MM.1S (cell line): ENCODE results near the gene FGD4.

Source experiments
- DNase-seq: peaks from one replicate; pipeline ENCODE4 v3.0.0-alpha.2; 2015
- H2AFZ ChIP-seq: fragments of 300-600 bp; sonication (generic); 2 replicates; pipeline ENCODE4 v1.6.0; 2016; ENCODE audit warnings: antibody characterized with exemption, low read length
- H3F3A ChIP-seq: fragments of 300-600 bp; sonication (generic); 2 replicates; pipeline ENCODE4 v1.6.1; 2016; ENCODE audit warnings: mild to moderate bottlenecking, antibody characterized with exemption, low read length, moderate library complexity, mixed read lengths; ENCODE audit not compliant: insufficient read depth
- H3K27ac ChIP-seq: fragments of 300-600 bp; sonication (generic); 2 replicates; pipeline ENCODE4 v1.5.1; 2016; ENCODE audit warnings: mild to moderate bottlenecking, low read length
- H3K27me3 ChIP-seq: fragments of 300-600 bp; sonication (generic); replicated peaks from 2 replicates; pipeline ENCODE4 v1.6.0; 2016; ENCODE audit warnings: low read length; ENCODE audit not compliant: insufficient read depth
- H3K36me3 ChIP-seq: fragments of 300-600 bp; sonication (generic); replicated peaks from 2 replicates; pipeline ENCODE4 v1.6.1; 2016; ENCODE audit warnings: mild to moderate bottlenecking, low read length, mixed read lengths; ENCODE audit not compliant: insufficient read depth
- H3K4me1 ChIP-seq: fragments of 300-600 bp; sonication (generic); 2 replicates; pipeline ENCODE4 v1.6.1; 2016; ENCODE audit warnings: low read length, mixed read lengths
- H3K4me2 ChIP-seq: fragments of 300-600 bp; sonication (generic); 2 replicates; pipeline ENCODE4 v1.6.0; 2016; ENCODE audit warnings: low read depth, low read length
- H3K4me3 ChIP-seq: fragments of 300-600 bp; sonication (generic); 2 replicates; pipeline ENCODE4 v1.5.1; 2016; ENCODE audit warnings: low read length, mixed read lengths
- H3K79me2 ChIP-seq: fragments of 300-600 bp; sonication (generic); 2 replicates; pipeline ENCODE4 v1.6.1; 2016; ENCODE audit warnings: mixed run types, low read length, mixed read lengths
- H3K9ac ChIP-seq: fragments of 300-600 bp; sonication (generic); 2 replicates; pipeline ENCODE4 v1.6.1; 2016; ENCODE audit warnings: low read length, mixed read lengths
- H3K9me2 ChIP-seq: fragments of 300-600 bp; sonication (generic); replicated peaks from 2 replicates; pipeline ENCODE4 v1.6.1; 2016; ENCODE audit warnings: mild to moderate bottlenecking, low read length, mixed read lengths; ENCODE audit not compliant: insufficient read depth
- H3K9me3 ChIP-seq: fragments of 300-600 bp; sonication (generic); replicated peaks from 2 replicates; pipeline ENCODE4 v1.6.1; 2016; ENCODE audit warnings: mild to moderate bottlenecking, low read length, mixed read lengths; ENCODE audit not compliant: insufficient read depth
- H4K20me1 ChIP-seq: fragments of 300-600 bp; sonication (generic); 2 replicates; pipeline ENCODE4 v1.6.1; 2016; ENCODE audit warnings: mild to moderate bottlenecking, low read length, moderate library complexity, mixed read lengths; ENCODE audit not compliant: insufficient read depth
- EZH2 ChIP-seq: fragments of 300-600 bp; sonication (generic); optimal IDR thresholded peaks from 2 replicates; pipeline ENCODE3; 2017; ENCODE audit warnings: low read depth, mild to moderate bottlenecking, antibody characterized with exemption, low read length, mixed read lengths
- EZH2phosphoT487 ChIP-seq: fragments of 300-600 bp; sonication (generic); IDR thresholded peaks from 2 replicates; pipeline ENCODE4 v1.6.1; 2018; ENCODE audit warnings: antibody characterized with exemption, low read length
- TF ChIP-seq, protein P1 (sequence below): fragments of 300-600 bp; sonication (generic); IDR thresholded peaks from 2 replicates; pipeline ENCODE4 v1.5.1; 2016; ENCODE audit warnings: antibody characterized with exemption, low read length, mixed read lengths

FGD4 gene

GRCh38 chr12:32650508-32650907 lies 251.2 kb downstream of the FGD4 start:
- H4K20me1 ChIP-seq: no peaks in the 10 kb centered on the region
- no peaks in the 10 kb centered on the region for H3F3A ChIP-seq
- H3K36me3 ChIP-seq: no peaks in the 10 kb centered on the region
- no peak overlapping the region for H3K4me2 ChIP-seq
- H3K4me1 ChIP-seq: no peaks in the 10 kb centered on the region
- H3K9me3 ChIP-seq: no peaks in the 10 kb centered on the region
- TF ChIP-seq EZH2phosphoT487: no peak
- H3K9me2 ChIP-seq: no peaks in the 10 kb centered on the region
- no peaks in the 10 kb centered on the region for H3K79me2 ChIP-seq
- H2AFZ ChIP-seq: no peak overlapping the region
- no peak overlapping the region for H3K27ac ChIP-seq
- DNase-seq: no peak
- no peaks in the 10 kb centered on the region for H3K27me3 ChIP-seq
- no peak overlapping the region for H3K4me3 ChIP-seq
- no peak overlapping the region for H3K9ac ChIP-seq

DNA sequence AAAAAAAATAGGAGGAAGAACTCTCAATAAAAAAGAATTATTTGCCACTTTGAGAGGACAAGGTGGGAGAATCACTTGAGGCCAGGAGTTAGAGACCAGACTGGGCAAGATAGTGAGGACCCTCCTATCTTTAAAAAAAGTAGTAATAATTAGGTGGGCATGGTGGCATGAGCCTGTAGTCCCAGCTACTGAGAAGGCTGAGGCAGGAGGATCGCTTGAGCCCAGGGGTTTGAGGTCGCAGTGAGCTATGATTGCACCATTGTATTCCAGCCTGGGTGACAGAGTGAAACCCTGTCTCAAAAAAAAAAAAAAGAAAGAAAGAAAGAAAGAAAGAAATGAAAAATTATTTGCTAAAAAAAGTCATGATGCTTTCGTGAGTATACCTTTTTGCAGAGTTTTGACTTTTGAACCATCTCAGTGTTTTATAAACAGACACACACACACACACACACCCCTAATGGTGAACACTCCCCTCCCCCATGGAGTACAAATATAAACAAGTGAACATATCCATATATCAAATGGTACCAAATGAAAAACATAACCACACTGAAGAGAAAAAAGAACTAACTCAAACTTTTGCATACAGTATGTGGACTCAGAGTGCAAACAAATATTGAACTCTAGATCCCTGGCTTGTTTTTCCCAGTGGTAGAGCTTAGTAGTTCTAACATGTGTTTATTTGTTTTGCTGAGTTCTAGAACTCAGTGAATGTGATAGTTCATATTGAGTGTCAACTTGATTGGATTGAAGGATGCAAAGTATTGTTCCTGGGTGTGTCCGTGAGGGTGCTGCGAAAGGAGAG lies 252.0 kb downstream of the FGD4 start:
- DNase-seq: no peak
- no peaks in the 10 kb centered on the region for H3K9me2 ChIP-seq
- H4K20me1 ChIP-seq: no peaks in the 10 kb centered on the region
- no peak overlapping the region for H3K9ac ChIP-seq
- H3K27ac ChIP-seq: no peak overlapping the region
- H3K27me3 ChIP-seq: no peaks in the 10 kb centered on the region
- no peaks in the 10 kb centered on the region for H3K36me3 ChIP-seq
- H3F3A ChIP-seq: no peaks in the 10 kb centered on the region
- H2AFZ ChIP-seq: no peak overlapping the region
- TF ChIP-seq EZH2: no peak
- TF ChIP-seq, protein P1, sequence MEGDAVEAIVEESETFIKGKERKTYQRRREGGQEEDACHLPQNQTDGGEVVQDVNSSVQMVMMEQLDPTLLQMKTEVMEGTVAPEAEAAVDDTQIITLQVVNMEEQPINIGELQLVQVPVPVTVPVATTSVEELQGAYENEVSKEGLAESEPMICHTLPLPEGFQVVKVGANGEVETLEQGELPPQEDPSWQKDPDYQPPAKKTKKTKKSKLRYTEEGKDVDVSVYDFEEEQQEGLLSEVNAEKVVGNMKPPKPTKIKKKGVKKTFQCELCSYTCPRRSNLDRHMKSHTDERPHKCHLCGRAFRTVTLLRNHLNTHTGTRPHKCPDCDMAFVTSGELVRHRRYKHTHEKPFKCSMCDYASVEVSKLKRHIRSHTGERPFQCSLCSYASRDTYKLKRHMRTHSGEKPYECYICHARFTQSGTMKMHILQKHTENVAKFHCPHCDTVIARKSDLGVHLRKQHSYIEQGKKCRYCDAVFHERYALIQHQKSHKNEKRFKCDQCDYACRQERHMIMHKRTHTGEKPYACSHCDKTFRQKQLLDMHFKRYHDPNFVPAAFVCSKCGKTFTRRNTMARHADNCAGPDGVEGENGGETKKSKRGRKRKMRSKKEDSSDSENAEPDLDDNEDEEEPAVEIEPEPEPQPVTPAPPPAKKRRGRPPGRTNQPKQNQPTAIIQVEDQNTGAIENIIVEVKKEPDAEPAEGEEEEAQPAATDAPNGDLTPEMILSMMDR: no peak
- TF ChIP-seq EZH2phosphoT487: no peak
- no peak overlapping the region for H3K4me2 ChIP-seq
- no peaks in the 10 kb centered on the region for H3K9me3 ChIP-seq
- no peaks in the 10 kb centered on the region for H3K79me2 ChIP-seq
- H3K4me3 ChIP-seq: no peak overlapping the region
- H3K4me1 ChIP-seq: no peaks in the 10 kb centered on the region

- Histone ChIP-seq H4K20me1 (no peaks in the 10 kb centered on the region), H3K79me2 (no peaks in the 10 kb centered on the region), H3K27me3 (no peaks in the 10 kb centered on the region), H3K9me2 (no peaks in the 10 kb centered on the region), H3K4me2 (no peak overlapping the region), H3F3A (no peaks in the 10 kb centered on the region), H3K9ac (no peak overlapping the region), H3K4me3 (no peak overlapping the region), H3K4me1 (no peaks in the 10 kb centered on the region), H2AFZ (no peak overlapping the region), H3K36me3 (no peaks in the 10 kb centered on the region), H3K27ac (no peak overlapping the region), H3K9me3 (no peaks in the 10 kb centered on the region)
- DNase-seq: no peak
- TF ChIP-seq, protein P1: no peak
- TF ChIP-seq EZH2phosphoT487 (no peak), EZH2 (no peak)
These were observed 252.5 kb downstream of the FGD4 start for GRCh38 chr12:32651956-32652210.

DNA sequence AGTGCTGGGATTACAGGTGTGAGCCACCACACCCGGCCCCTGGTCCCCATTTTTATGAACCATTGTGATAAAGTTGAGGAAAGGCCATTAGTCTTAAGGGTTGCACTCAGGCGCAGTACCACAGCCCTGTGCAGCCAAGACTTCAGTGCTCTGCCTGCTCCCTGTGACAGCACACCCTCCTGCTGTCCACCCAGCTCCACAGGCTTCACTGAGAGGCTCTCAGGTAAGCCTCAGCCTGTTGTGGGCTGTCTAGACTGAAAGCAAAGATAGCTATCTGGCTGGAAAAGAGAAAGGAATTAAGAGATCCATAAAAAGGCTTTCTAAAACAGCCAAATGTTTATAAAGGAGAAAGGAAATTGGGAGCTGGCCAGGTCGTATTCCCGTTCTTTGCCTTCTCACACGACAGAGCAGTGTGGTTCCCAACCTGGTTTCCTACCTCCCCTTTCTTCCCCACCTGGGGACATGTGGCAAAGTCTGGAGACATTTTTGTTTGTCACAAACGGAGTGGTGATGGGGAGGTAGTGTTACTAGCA lies 260.6 kb downstream of the FGD4 start:
- no peak overlapping the region for H2AFZ ChIP-seq
- no peaks in the 10 kb centered on the region for H4K20me1 ChIP-seq
- no peak overlapping the region for H3K4me2 ChIP-seq
- TF ChIP-seq, protein P1: no peak
- TF ChIP-seq EZH2: no peak
- TF ChIP-seq EZH2phosphoT487: no peak
- H3K9me2 ChIP-seq: no peaks in the 10 kb centered on the region
- H3K27ac ChIP-seq: no peak overlapping the region
- no peaks in the 10 kb centered on the region; the same call in 1 of the 2 replicates for H3K4me1 ChIP-seq
- H3K4me3 ChIP-seq: no peak overlapping the region
- H3K36me3 ChIP-seq: no peaks in the 10 kb centered on the region
- no peaks in the 10 kb centered on the region for H3K27me3 ChIP-seq
- no peak overlapping the region for H3K9ac ChIP-seq
- H3K9me3 ChIP-seq: no peaks in the 10 kb centered on the region
- no peaks in the 10 kb centered on the region; the same call in 1 of the 2 replicates for H3F3A ChIP-seq
- DNase-seq: no peak
- H3K79me2 ChIP-seq: no peaks in the 10 kb centered on the region
